ENCODE results near the gene GAL3ST2.
"Not testable (repeated sequence)": the region's sequence is repeated elsewhere in the genome, so short reads cannot be mapped to it uniquely, and the experiment has no call there.

The GAL3ST2 gene

DNA sequence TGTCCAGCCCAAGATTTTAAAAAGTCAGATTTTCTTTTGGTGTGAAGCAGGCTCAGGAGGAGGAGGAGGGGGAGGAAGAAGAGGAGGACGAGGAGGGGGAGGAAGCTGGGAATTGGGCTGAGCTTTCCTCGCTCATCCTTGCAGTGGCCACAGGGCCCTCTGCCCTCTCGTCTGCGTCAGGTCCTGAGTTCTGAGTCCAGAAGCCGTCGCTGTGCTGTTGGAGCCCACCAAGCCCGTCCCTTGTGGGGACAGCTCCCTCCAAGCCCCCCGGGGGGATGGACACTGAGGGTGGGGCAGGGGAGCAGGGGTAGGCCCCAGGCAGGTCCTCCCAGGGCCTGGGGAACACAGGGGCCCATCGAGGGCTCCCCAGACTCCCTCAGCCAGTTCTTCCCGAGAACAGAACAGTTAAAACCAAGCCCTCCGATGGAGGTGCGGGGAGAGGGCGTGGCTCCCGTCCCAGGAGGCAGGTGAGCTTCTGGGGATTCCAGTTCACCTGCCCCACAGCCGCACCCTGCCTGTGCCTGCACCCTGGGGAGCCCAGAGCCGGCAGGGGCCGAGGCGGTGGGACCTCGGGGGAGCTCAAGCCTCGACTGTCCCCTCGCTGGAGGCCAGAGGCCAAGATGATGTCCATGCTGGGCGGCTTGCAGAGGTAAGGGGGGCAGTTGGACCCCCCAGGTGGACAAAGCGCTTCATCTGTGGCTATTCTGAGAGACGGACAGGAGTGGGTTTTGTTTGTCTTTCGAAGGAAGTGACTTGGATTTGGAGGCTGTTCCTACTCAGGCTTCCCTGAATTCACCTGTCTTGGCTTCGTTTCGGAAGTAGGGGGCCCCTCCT lies at the start of gene GAL3ST2:
TSS of gene GAL3ST2 (plus strand) at position 487 of the 834 bp plus-strand sequence. CDS start at position 621, 134 bp downstream.
- DNase-seq, result no peak

DNA sequence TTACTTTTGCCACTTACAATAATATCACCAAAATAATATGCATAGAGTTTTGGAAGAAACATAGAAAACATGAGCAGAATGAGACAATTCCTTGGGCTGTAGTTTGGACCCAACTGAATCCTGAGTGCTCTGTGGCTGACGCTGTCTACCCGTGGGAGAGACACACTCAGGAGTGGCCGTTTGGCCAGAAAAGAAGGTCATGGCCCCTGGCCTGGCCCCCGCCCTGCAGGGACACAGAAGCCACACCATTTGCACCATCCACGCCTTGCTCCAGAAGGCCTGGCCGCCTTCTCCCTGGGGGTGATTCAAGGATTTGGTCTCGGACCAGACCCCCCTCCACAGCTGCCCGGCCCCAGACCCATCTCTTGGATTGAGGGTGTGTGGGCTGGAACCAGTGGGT lies 48.6 kb upstream of the GAL3ST2 start:
- no peak for DNase-seq

DNA sequence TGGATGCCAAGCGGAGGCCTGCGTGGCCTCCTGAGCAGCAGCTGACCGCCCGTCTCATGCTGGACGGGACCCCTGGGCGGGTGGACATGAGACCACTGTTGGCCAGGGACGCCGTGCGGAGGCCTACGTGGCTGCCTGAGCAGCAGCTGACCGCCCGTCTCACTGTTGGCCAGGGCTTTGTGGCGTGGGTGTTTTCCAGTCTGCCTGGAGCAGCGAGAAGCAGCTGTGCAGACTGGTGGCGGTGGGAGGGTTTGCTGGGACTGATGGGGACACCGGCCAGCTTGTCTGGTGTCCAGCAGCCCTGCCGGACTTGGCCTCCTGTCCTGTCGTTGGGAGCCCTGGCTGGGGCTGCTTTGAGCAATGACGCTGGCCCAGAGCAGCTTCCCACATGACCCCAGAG lies 48.0 kb upstream of the GAL3ST2 start:
- peak; percentile 59 for DNase-seq

DNA sequence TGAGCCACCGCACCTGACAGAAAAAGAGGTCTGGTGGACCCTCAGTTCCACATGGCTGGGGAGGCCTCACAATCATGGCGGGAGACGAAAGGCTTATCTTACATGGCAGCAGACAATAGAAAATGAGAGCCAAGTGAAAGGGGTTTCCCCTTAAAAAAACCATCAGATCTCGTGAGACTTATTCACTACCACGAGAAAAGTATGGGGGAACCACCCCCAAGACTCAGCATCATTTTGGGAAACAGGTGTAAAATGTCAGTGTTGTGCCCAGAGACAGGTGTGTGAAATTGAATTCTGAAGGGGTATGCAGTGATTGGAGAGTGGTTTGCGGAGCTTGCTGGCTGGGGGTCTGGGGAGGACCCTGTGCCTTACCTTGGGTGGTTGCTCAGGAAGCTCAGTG lies 46.8 kb upstream of the GAL3ST2 start:
- DNase-seq, result no peak

DNA sequence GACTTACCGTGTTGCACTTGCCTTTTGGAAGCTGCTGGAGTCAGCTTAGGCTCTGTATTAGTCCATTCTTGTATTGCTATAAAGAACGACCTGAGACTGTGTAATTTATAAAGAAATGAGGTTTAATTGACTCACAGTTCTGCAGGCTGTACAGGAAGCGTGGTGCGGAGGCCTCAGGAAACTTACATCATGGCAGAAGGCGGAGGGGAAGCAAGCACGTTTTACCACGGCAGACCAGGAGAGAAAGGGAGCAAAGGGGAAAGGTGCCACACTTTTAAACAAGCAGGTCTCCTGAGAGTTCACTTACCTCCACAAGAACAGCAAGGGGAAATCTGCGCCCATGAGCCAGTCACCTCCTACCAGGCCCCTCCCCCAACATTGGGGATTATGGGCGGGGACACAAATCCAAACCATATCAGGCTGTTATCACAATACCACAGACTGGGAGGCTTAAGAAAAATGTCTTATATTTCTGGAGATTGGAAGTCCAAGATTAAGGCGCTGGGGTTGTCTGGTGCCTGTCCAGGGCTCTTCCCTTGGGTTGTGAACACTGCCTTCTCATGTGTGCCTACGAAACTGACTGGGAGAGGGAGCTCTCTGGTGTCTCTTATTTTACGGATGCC lies 45.8 kb upstream of the GAL3ST2 start:
- no peak for DNase-seq

DNA sequence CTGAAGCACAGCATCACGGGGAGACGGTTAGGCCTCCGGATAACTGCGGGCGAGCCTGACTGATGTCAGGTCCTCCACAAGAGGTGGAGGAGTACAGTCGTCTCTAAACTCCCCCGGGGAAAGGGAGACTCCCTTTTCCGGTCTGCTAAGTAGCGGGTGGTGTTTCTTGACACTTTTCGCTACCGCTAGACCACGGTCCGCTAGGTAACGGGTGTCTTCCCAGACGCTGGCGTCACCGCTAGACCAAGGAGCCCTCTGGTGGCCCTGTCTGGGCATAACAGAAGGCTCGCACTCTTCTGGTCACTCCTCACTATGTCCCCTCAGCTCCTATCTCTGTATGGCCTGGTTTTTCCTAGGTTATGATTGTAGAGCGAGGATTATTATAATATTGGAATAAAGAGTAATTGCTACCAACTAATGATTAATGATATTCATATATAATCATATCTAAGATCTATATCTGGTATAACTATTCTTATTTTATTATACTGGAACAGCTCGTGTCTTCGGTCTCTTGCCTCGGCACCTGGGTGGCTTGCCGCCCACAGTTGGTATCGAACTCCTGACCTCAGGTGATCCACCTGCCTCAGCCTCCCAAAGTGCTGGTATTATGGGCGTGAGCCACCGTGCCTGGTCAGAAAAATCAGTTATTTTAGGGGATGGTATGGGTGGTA lies 44.0 kb upstream of the GAL3ST2 start:
- DNase-seq, result peak; percentile 51

DNA sequence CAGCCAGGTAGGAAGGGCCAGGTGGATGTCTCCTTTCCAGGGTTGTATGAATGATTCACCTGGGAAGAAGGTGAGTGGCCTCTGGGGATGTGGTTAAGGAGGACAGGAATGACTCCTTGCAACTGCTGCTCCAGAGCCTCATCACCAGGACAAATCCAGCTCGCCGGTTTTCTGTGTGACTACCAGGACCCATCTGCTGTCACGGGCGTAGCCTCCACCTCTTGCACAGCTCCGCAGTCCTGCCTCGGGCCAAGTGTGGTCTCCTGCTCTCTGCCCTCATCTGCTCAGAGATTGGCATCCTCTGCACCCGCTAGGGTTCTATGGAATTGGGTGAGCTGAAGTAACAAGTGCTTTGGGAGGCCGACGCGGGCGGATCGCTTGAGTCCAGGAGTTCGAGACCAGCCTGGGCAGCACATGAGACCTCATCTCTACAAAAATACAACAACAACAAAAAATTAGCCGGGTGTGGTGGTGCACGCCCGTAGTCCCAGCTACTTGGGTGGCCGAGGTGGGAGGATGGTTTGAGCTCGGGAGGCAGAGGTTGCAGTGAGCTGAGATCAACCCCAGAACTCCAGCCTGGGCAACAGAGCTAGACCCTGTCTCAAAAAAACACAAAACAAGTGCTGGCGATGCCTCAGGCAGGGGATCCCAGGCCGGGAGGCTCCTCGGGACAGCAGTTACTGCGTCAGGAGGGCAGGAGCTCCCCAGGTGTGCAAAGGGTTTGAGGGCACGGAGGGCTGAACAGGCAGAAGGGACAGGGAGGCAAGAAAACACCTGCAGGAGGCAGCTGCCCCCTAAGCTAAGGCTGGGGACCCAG lies 43.0 kb upstream of the GAL3ST2 start:
- no peak for DNase-seq

DNA sequence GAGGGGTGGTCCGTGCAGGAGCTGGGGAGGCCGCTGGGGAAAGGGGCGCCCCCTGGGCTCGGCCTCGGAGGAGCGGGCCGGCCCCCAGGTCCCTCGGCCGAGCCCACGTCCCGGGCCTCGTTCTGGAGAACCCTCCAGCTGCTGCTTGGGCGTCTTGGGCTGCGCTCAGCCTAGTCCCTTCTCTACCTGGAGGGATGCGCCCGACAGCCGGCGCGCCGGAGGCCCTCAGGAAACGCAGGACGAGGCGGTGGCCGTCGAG lies 42.5 kb upstream of the GAL3ST2 start:
- DNase-seq, result no peak

DNA sequence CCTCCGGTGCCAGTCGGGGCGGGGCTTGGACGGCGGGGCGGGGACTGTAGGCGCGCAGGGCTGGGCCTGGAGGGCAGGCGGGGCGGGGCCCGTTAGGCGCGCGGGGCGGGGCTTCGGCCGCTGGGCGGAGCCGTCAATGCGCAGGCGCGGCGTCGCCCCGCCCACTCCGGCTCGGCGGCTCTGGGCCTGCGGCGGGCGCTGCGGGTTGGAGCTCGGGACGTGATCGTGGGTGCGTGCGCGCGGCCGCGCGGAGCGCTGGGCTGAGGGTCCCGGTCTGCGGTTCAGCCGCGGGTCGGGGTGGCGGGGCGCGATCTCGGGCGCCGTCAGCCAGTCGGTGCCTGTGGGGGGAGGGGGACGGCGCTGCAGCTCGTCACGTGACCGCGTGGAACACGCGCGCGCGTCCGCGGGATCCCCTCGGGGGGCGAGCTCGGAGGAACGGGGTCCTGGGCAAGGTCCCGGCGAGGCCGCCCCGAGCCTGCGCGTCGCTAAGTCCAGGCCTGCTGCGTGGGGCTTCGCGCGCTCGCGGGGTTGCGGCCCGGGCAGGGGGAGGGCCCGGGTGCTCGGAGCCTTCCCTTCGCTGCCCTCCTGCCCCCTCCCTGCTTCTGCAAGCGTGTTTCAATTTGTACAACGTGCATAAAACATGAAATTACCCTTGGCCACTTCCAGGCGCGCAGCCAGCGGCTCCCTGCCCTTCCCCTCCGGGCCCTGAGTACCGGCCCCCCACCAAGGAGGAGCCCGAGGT lies 42.0 kb upstream of the GAL3ST2 start, which contains the start of gene D2HGDH:
TSS of gene D2HGDH (plus strand) at position 164 of the 742 bp plus-strand sequence. CDS start 595 bp downstream, outside the sequence.
- DNase-seq, result peak; percentile 96

DNA sequence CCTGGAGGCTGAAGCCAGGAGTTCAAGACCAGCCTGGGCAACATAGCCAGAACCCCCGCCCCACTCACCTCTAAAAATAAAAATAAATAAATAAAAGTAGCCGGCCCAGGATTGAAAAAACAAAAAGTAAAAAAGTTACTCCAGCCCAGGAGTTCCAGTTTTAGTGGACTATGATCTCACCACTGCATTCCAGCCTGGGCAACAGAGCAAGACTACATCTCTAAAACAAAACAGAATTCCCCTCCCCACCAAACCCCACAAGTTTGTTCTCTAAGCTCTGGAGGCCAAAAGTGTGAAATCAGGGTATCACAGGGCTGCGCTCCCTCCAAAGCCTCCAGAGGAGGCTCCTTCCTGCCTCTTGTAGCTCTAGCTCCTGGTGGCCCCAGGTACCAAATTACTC lies 40.5 kb upstream of the GAL3ST2 start:
- DNase-seq, result no peak

DNA sequence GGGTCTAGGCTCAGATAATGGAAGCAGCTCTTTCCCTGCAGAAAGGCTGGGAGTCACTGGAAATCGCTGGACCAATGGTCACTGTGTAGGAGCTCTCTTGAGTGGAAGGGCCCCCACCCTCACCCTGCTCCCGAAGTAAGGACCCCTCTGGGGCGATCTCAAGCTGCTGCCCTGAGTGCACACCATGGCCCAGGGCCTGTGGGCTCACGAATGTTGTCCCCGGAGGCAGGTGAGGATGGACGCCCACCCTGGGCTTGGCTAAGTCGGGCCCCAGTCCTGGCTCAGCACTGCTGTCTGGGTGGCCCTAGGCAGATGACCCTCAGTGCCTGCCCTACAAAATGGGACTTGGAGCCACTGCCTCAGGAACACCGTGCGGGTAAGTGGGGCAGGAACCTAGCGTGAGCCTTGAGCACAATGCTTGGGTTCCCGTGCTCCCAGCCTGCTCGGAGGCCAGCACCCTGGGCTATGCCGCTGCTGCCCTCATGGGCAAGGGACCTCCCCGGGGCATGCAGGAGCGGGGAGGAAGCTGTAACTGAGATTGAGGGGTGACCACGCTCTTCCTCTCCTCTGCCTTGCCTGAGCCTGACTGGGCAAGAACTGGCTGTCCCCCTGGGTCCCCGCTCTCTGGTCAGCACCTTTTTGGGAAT lies 38.5 kb upstream of the GAL3ST2 start:
- DNase-seq, result no peak

DNA sequence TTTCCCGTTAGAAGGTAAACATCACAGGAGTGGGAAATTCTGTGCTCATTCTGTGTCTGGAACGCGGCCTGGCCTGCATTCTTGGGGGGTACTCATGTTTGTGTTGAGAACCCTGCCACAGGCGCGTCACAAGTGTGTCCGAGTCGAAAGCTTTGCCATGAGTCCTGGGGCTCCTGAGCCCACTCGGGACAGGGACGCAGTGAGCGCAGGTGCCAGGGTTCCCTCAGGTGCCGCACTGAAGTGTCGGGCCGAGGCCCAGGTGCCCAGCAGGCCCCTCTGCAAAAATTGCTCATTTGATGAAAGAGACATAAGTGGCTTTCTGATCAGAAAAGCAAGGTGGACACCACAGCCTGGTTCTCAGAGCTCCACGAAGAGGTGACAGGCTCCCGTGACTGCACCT lies 37.4 kb upstream of the GAL3ST2 start:
- DNase-seq, result no peak

DNA sequence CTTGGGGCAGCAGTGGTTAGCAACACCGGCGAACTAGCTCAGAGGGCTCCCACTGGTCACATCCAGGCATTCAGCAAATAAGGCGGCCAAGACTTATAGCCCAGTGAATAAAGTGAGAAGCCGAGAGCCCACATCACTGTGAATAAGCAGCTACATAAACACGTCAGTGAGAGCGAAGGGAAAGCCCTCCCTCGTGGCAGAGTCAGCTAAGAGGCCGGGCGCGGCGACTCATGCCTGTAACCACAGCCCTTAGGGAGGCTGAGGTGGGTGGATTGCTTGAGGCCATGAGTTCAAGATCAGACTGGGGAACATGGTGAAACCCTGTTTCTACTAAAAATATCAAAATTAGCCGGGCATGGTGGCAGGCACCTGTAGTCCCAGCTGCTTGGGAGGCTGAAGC lies 37.0 kb upstream of the GAL3ST2 start:
- DNase-seq, result no peak

DNA sequence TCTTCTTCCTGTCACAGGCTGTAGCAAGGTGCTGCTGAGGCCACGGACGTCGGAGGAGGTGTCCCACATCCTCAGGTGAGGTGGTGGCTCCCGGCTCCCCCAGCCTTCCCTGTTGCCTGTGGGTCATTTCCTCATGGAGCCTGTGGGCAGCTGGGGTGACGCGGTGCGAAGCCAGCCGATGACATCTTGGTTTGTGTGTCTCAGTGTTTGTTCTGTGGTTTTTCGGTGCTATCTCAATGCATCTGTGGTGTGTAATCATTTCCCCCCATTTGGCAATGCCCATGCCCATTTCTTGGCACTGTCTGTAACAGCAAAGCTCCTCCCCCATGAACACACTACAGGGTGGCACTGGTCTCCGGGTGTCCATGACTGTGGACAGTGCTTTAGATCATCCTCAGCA lies 35.6 kb upstream of the GAL3ST2 start:
- DNase-seq, result no peak

DNA sequence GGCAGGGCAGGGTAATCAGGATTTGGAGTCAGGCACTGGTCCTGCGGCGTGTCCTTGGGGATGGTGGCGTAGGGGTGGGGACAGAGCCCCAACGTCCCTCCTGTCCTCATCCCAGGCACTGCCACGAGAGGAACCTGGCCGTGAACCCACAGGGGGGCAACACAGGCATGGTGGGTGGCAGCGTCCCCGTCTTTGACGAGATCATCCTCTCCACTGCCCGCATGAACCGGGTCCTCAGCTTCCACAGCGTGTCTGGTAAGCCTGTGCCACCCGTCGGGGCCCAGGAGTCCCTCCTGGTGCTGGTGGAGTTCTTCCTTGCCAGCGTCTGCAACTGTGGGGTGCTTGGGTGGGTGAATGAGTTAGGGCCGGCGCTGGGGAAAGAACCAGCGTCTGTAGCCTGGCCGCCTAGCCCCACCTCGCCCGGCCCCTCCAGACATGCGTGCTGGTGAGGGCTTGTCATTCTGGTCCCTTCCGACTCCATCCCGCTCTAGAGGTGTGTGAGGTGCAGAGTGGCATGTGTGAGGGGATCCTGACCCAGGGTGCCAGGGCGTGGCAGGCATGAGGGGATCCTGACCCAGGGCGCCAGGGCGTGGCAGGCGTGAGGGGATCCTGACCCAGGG lies 34.2 kb upstream of the GAL3ST2 start:
- DNase-seq, result no peak

DNA sequence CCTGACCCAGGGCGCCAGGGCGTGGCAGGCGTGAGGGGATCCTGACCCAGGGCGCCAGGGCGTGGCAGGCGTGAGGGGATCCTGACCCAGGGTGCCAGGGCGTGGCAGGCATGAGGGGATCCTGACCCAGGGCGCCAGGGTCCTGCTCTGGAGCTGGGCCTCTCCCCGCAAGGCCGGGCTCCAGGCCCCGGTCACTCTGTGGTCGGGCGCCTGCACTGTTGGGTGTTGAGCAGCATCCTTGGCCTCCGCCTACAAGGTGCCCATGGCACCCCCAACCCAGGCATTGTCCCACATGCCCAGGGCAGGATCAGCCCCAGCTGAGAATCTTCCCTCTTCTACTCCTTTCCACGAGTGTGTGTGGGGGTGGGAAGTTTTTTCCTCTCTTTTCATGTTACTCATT lies 33.6 kb upstream of the GAL3ST2 start:
- not testable (repeated sequence) for DNase-seq

DNA sequence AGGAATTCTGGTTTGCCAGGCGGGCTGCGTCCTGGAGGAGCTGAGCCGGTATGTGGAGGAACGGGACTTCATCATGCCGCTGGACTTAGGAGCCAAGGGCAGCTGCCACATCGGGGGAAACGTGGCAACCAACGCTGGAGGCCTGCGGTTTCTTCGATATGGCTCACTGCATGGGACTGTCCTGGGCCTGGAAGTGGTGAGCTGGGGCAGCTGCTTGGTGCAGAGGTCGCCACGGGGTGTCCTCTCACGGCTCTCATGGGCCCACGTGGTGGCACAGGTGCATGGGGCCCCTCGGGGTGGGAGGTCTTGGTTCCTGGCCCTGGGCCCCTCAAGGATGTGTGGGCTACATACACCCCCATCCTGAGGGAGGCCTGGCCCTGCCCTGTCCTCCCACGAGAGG lies 33.0 kb upstream of the GAL3ST2 start:
- no peak for DNase-seq

DNA sequence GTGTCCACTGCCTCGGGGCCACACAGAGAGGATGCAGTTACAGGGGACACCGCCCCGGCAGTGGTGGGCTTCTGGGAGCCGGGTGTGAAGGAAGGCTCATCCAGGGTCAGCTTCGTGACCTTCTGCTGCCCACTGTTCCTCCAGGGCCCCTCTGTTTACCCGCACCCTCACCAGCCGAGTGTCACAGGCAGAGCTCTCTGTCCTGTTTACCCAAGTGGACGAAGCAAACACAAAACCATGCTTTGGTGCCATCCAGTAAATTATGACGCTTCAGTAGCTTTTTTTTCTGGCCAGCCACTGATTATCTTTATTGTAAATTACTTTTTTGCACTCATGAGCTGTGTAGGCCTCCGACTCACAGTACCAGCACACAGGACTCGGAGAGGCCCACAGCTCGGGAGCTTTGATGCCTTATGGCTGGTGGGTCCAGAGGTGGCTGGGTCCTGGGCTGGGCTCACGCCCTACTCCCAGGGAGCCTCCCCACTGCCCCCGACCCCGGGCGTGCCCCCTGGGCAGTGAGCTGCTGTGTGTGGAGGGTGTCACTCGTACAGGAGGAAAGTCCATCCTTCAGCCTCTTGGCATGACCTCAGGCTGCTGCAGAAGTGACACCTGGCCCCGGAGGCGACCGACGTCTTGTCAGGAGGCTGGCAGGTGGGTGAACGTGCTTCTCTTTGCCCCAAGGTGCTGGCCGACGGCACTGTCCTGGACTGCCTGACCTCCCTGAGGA lies 32.4 kb upstream of the GAL3ST2 start:
- no peak for DNase-seq

DNA sequence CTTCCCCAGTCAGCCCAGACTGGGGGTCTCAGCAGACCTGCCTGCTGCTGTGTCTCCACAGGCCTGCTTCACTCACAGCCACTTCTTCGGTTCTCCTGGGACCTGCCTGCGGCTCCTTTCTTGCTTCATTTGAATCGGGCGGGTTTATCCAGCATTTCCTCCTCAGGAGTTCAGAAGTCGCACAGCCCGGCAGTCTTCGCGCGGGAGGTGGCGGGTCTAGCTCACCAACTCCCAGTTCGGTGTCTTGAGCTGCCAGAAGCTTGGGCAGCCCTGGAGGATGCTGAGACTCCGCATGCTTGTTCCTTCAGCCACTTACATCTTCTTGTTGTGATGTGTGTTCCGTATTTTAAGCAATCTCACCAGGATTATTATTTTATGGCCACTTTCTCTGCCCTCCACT lies 31.3 kb upstream of the GAL3ST2 start:
- no peak for DNase-seq

DNA sequence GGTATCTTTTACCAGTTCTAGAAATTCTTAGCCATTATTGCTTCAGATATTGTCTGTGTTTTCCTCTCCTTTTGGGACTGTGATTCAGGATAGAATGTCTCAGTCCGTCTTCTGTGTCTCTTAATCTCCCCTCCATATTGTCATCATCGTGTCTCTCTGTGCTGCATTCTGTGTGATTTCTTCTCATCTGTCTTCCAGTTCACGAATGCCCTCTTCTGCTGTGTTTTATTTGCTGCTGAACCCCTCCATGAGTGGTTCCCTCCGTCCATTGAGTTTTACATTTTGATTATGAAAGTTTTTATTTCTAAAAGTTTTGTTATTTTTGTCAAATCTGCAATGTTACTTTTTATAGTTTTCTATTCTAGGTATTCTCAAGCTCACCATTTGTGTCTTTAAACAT lies 30.5 kb upstream of the GAL3ST2 start:
- DNase-seq, result no peak
